GM12872 (cell line): ENCODE data around the gene CIITA.

Experiments used
- TF ChIP-seq, protein P1 (sequence below): IDR thresholded peaks from 3 replicates; pipeline ENCODE4 v1.5.1; 2011; ENCODE audit warnings: low read depth, mild to moderate bottlenecking, low read length, moderate library complexity; ENCODE audit not compliant: insufficient read depth

CIITA gene

DNA sequence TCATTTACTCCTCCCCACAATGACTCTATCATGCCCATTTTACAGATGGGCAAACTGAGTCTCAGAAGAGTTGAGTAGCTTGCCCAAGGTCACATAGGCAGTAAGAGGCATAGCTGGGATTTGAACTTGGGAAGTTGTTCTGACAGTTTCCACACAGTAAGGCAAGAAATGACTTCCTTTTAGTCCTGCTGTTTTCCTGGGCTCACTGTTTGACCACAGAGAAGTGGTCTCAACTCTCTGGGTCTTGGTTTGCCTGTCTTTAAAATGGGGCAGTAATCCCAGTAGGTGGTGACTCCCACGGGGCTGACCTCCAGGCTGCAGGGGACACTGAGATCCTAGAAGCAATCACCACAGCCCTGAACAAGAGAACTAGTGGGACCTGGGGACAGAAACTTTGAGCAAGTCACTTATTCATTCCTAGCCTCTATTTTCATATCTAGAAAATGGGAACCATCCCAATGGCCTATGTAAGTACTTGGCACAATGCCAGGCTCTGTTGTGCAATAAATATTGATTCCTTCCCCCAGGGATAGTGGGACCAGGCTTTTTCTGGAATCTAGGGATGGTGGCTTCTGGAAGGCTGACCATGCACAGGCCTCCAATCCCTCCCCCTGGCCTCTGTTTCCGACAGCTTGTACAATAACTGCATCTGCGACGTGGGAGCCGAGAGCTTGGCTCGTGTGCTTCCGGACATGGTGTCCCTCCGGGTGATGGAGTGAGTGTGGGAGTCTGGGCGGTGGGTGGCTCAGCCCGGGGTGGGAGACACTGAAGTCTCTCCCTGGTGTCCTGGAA lies 44.7 kb downstream of the CIITA start:
- TF ChIP-seq, protein P1, sequence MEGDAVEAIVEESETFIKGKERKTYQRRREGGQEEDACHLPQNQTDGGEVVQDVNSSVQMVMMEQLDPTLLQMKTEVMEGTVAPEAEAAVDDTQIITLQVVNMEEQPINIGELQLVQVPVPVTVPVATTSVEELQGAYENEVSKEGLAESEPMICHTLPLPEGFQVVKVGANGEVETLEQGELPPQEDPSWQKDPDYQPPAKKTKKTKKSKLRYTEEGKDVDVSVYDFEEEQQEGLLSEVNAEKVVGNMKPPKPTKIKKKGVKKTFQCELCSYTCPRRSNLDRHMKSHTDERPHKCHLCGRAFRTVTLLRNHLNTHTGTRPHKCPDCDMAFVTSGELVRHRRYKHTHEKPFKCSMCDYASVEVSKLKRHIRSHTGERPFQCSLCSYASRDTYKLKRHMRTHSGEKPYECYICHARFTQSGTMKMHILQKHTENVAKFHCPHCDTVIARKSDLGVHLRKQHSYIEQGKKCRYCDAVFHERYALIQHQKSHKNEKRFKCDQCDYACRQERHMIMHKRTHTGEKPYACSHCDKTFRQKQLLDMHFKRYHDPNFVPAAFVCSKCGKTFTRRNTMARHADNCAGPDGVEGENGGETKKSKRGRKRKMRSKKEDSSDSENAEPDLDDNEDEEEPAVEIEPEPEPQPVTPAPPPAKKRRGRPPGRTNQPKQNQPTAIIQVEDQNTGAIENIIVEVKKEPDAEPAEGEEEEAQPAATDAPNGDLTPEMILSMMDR: no peak

- TF ChIP-seq, protein P1: no peak
Observed at GRCh38 chr16:10922328-10923145, 45.5 kb downstream of the CIITA start.

GRCh38 chr16:10923146-10923649 lies 46.2 kb downstream of the CIITA start:
- TF ChIP-seq, protein P1: no peak

GRCh38 chr16:10923650-10924214 lies 46.7 kb downstream of the CIITA start:
- TF ChIP-seq, protein P1: no peak

DNA sequence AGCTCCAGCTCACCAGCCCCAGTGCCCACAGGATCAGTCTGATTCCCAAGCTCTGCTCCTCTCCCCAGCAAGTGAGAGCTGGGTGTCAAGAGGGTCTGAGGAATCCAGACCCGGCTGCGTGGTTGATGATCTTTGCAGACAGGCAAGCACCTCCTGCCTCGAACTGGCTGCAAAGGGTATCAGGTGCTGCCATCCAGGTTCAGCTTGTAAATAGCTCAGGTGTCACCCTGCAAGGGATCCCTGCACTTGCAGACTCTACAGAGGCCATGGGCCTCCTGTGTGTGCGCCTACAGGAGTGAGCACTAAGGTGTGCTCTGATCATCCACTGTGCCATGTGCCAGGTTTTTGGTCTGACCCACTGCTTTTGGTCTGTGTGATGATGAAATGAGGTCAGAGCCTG lies 49.1 kb downstream of the CIITA start:
- TF ChIP-seq, protein P1: no peak

DNA sequence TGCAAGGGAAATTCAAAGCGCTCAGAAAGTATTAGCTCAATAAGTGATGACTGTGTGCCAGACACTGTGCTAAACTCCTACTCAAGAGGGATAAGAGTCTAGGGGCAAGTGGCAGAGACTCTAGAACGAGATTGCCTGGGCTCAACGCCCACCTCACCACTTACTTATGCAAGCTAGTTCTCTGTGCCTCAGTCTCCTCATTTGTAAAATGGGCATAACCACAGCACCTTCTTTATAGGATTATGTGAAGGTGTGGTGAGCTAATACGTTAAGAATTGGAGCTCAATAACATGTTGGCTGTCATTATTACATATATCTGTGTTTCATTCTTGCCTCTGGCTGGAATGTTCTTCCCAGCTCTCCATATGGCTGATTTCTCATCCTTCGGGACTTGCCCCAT lies 49.9 kb downstream of the CIITA start:
- TF ChIP-seq, protein P1: no peak

- TF ChIP-seq, protein P1: no peak
Observed at GRCh38 chr16:10927497-10928112, 50.6 kb downstream of the CIITA start.
